Upper lobe of left lung (tissue), 6 donors: ENCODE results near the gene CHSY3. TPM values are rescaled to one million over a fixed set of nuclear protein-coding genes. Genes with fewer than 3 reads are reported as not detected.

Source experiments
- ATAC-seq, 2 donors: fragments of 200-7000 bp; cut with Tn5 transposase; one replicate each; pipeline ENCODE4 v1.9.1; 2022; ENCODE audit warnings: mild to moderate bottlenecking in 2 of 2, moderate library complexity in 2 of 2; ENCODE audit not compliant: low FRiP score in 2 of 2
- DNase-seq, 2 donors: peaks; one replicate each; pipeline ENCODE4 v3.0.0-alpha.2; 2019 to 2020
- H3K27ac ChIP-seq, 4 donors: fragments of 200-600 bp; sonication (generic); one replicate each; pipeline ENCODE4 v1.5.1; 2016 to 2019
- H3K27me3 ChIP-seq, 4 donors: fragments of 200-600 bp; sonication (generic); one replicate each; pipeline ENCODE4 v1.5.1; 2017 to 2019
- H3K36me3 ChIP-seq, 4 donors: fragments of 200-600 bp; sonication (generic); one replicate each; pipeline ENCODE4 v1.5.1; 2016 to 2019
- H3K4me1 ChIP-seq, 4 donors: fragments of 200-600 bp; sonication (generic); one replicate each; pipeline ENCODE4 v1.5.1; 2018 to 2019
- H3K4me3 ChIP-seq, 4 donors: fragments of 200-600 bp; sonication (generic); one replicate each; pipeline ENCODE4 v1.5.1; 2017 to 2019; ENCODE audit warnings: mild to moderate bottlenecking in 2 of 4, moderate library complexity in 1 of 4
- H3K9me3 ChIP-seq, 4 donors: fragments of 200-600 bp; sonication (generic); one replicate each; pipeline ENCODE4 v1.5.1; 2018 to 2019
- CTCF ChIP-seq, 6 experiments: fragments of 450-650 bp in 4 of 6; fragments of 200-600 bp in 2 of 6; sonication (generic) in 2 of 6; IDR thresholded peaks; one replicate each; pipeline ENCODE4 v1.5.1; 2016 to 2019; ENCODE audit warnings: antibody characterized with exemption in 6 of 6
- EP300 ChIP-seq, 4 donors: sonication (generic); formaldehyde crosslinking; IDR thresholded peaks; one replicate each; pipeline ENCODE4 v1.5.1; 2017; ENCODE audit warnings: antibody characterized with exemption in 4 of 4, control low read depth in 2 of 4
- POLR2A ChIP-seq, 4 donors: fragments of 450-650 bp; IDR thresholded peaks; one replicate each; pipeline ENCODE4 v1.5.1; 2016 to 2017; ENCODE audit warnings: antibody characterized with exemption in 4 of 4, mild to moderate bottlenecking in 2 of 4
- POLR2AphosphoS5 ChIP-seq, 2 donors: sonication (generic); formaldehyde crosslinking; IDR thresholded peaks; one replicate each; pipeline ENCODE4 v1.5.1; 2017; ENCODE audit warnings: antibody characterized with exemption in 2 of 2
- WGBS, 2 donors: methylation state at CpG; one replicate each; pipeline ENCODE4 v1.1.5; 2017 to 2018; 5-methylcytosine and 5-hydroxymethylcytosine counted together
- total RNA-seq, 6 donors: library from RNA; depleted of rRNA in 4 of 6; stranded (reverse); fragments of >200 nt in 4 of 6; gene quantifications; one replicate each; pipeline versions ENCODE4 v1.1.0 to v1.2.1, GENCODE V29; 2016 to 2021
- donor health status: DM: no; HTN: no; CAD: no; lungs with moderate emphysema.
- donor health status: DM: no; HTN: yes; CAD: no; lungs with severe emphysema.

CHSY3 gene
- total RNA-seq, 6 donors from 2014 or later, result 3.1 to 7.5 (median 6.3) TPM

GRCh38 chr5:129958581-129958980 is 54.3 kb downstream of the CHSY3 start:
- DNase-seq (no peak), ATAC-seq (no peak)
- Histone ChIP-seq H3K4me1 (no peaks in the 10 kb centered on the region), H3K9me3 (peaks cover 0 to 3% (median 0%) of the 10 kb centered on the region in 4 donors), H3K36me3 (no peaks in the 10 kb centered on the region), H3K4me3 (no peak overlapping the region), H3K27me3 (no peaks in the 10 kb centered on the region), H3K27ac (no peak overlapping the region)
- TF ChIP-seq EP300 (IDR thresholded peaks at IDR 0.05), result no peak
- TF ChIP-seq POLR2A (IDR thresholded peaks at IDR 0.05), result no peak
- TF ChIP-seq CTCF (IDR thresholded peaks at IDR 0.05), result no peak
- TF ChIP-seq POLR2AphosphoS5 (IDR thresholded peaks at IDR 0.05), result no peak

GRCh38 chr5:129960831-129961230 is 56.6 kb downstream of the CHSY3 start:
- DNase-seq (no peak), ATAC-seq (no peak)
- 81 to 89% methylated on average over 6 of the region's 6 CpGs for WGBS, 2 donors
- Histone ChIP-seq H3K27me3 (no peaks in the 10 kb centered on the region), H3K27ac (no peak overlapping the region), H3K36me3 (no peaks in the 10 kb centered on the region), H3K4me1 (no peaks in the 10 kb centered on the region), H3K9me3 (no peaks in the 10 kb centered on the region), H3K4me3 (no peak overlapping the region)
- TF ChIP-seq POLR2A (IDR thresholded peaks at IDR 0.05), result no peak
- no peak for TF ChIP-seq CTCF (IDR thresholded peaks at IDR 0.05)
- no peak for TF ChIP-seq POLR2AphosphoS5 (IDR thresholded peaks at IDR 0.05)
- TF ChIP-seq EP300 (IDR thresholded peaks at IDR 0.05), result no peak

- ATAC-seq (no peak), DNase-seq (no peak)
- Histone ChIP-seq H3K9me3 (no peaks in the 10 kb centered on the region), H3K4me1 (no peaks in the 10 kb centered on the region), H3K27ac (no peak overlapping the region), H3K4me3 (no peak overlapping the region), H3K36me3 (no peaks in the 10 kb centered on the region), H3K27me3 (no peaks in the 10 kb centered on the region)
- 93 to 94% methylated on average over 1 of the region's 1 CpG for WGBS, 2 donors
- TF ChIP-seq POLR2AphosphoS5 (IDR thresholded peaks at IDR 0.05), result no peak
These were observed 58.2 kb downstream of the CHSY3 start for GRCh38 chr5:129962506-129962905.

GRCh38 chr5:129963359-129963758 is 59.1 kb downstream of the CHSY3 start:
- no peak overlapping the region for H3K27ac ChIP-seq
- no peaks in the 10 kb centered on the region for H3K27me3 ChIP-seq
- 65% methylated on average over 3 of the region's 3 CpGs for WGBS, 2 donors
- no peaks in the 10 kb centered on the region for H3K4me1 ChIP-seq
- TF ChIP-seq CTCF (IDR thresholded peaks at IDR 0.05), result no peak
- TF ChIP-seq EP300 (IDR thresholded peaks at IDR 0.05), result no peak
- no peak for TF ChIP-seq POLR2AphosphoS5 (IDR thresholded peaks at IDR 0.05)
- TF ChIP-seq POLR2A (IDR thresholded peaks at IDR 0.05), result no peak
- no peaks in the 10 kb centered on the region for H3K36me3 ChIP-seq
- no peaks in the 10 kb centered on the region for H3K9me3 ChIP-seq
- no peak overlapping the region for H3K4me3 ChIP-seq
- ATAC-seq (peak in 1 of 2 donors; percentile 61), DNase-seq (no peak)

- H3K9me3 ChIP-seq, result no peaks in the 10 kb centered on the region
- H3K4me1 ChIP-seq, result no peaks in the 10 kb centered on the region
- ATAC-seq (no peak), DNase-seq (no peak)
- H3K36me3 ChIP-seq, result no peaks in the 10 kb centered on the region
- no peaks in the 10 kb centered on the region for H3K27me3 ChIP-seq
- H3K4me3 ChIP-seq, result no peak overlapping the region
- 55 to 64% methylated on average over 2 of the region's 2 CpGs for WGBS, 2 donors
- no peak overlapping the region for H3K27ac ChIP-seq
- TF ChIP-seq EP300 (IDR thresholded peaks at IDR 0.05) (no peak), POLR2A (IDR thresholded peaks at IDR 0.05) (no peak), POLR2AphosphoS5 (IDR thresholded peaks at IDR 0.05) (no peak)
These were observed 61.8 kb downstream of the CHSY3 start for GRCh38 chr5:129966071-129966470.

- H3K27ac ChIP-seq, result no peak overlapping the region
- ATAC-seq, result no peak
- no peaks in the 10 kb centered on the region for H3K36me3 ChIP-seq
- H3K4me1 ChIP-seq, result no peaks in the 10 kb centered on the region
- DNase-seq, result no peak
- H3K4me3 ChIP-seq, result no peak overlapping the region
- no peaks in the 10 kb centered on the region for H3K27me3 ChIP-seq
- H3K9me3 ChIP-seq, result no peaks in the 10 kb centered on the region
- no peak for TF ChIP-seq EP300 (IDR thresholded peaks at IDR 0.05)
- TF ChIP-seq POLR2AphosphoS5 (IDR thresholded peaks at IDR 0.05), result no peak
- TF ChIP-seq POLR2A (IDR thresholded peaks at IDR 0.05), result no peak
- TF ChIP-seq CTCF (IDR thresholded peaks at IDR 0.05), result no peak
These were observed 67.4 kb downstream of the CHSY3 start for GRCh38 chr5:129971714-129972113.
